NCI-H2107 treated with DMSO at 0.1 percent for 48 hours (cell line): ENCODE measurements around the gene P2RY12.

Experiments
- DNase-seq: peaks from one replicate; lab custom pipeline; 2025; ENCODE audit not compliant: unreplicated experiment; lab: John Stamatoyannopoulos, UW

P2RY12 gene

GRCh38 chr3:151384741-151385174 lies at the start of gene P2RY12:
Gene P2RY12, minus strand, starts transcription at chr3:151384753. Its CDS starts 45,908 bp downstream, at chr3:151338845.
- no peak for DNase-seq

GRCh38 chr3:151432616-151433372 lies 48.2 kb upstream of the P2RY12 start:
- DNase-seq: no peak

- peak; percentile 28 for DNase-seq
These were observed 47.4 kb upstream of the P2RY12 start for GRCh38 chr3:151431940-151432339.

GRCh38 chr3:151430821-151431484 lies 46.4 kb upstream of the P2RY12 start:
- DNase-seq: no peak

GRCh38 chr3:151428386-151428785 lies 43.8 kb upstream of the P2RY12 start:
- DNase-seq: no peak

GRCh38 chr3:151426341-151426657 lies 41.7 kb upstream of the P2RY12 start:
- DNase-seq: no peak

- DNase-seq: no peak
These were observed 41.2 kb upstream of the P2RY12 start for GRCh38 chr3:151425627-151426340.

GRCh38 chr3:151423091-151423490 lies 38.5 kb upstream of the P2RY12 start:
- DNase-seq: no peak

GRCh38 chr3:151421938-151422337 lies 37.4 kb upstream of the P2RY12 start:
- DNase-seq: no peak

GRCh38 chr3:151419806-151420205 lies 35.3 kb upstream of the P2RY12 start:
- DNase-seq: no peak

GRCh38 chr3:151415289-151415688 lies 30.7 kb upstream of the P2RY12 start:
- DNase-seq: no peak

- DNase-seq: no peak
These were observed 28.4 kb upstream of the P2RY12 start for GRCh38 chr3:151412989-151413388.

GRCh38 chr3:151410891-151411559 lies 26.5 kb upstream of the P2RY12 start:
- DNase-seq: no peak

- DNase-seq: no peak
These were observed 23.4 kb upstream of the P2RY12 start for GRCh38 chr3:151407928-151408327.

GRCh38 chr3:151404316-151404715 lies 19.8 kb upstream of the P2RY12 start:
- DNase-seq: no peak

- DNase-seq: no peak
These were observed 18.7 kb upstream of the P2RY12 start for GRCh38 chr3:151403246-151403645.

- no peak for DNase-seq
These were observed 17.8 kb upstream of the P2RY12 start for GRCh38 chr3:151402349-151402748.

GRCh38 chr3:151400341-151400740 lies 15.8 kb upstream of the P2RY12 start:
- DNase-seq: no peak

GRCh38 chr3:151398895-151399294 lies 14.3 kb upstream of the P2RY12 start:
- DNase-seq: no peak

GRCh38 chr3:151395806-151396205 lies 11.3 kb upstream of the P2RY12 start:
- no peak for DNase-seq

- no peak for DNase-seq
These were observed 10.1 kb upstream of the P2RY12 start for GRCh38 chr3:151394611-151395010.
